Tibial artery (tissue), 4 donors: Measurements from ENCODE around the gene RAB11FIP2.
A peak's percentile ranks its signal among the peaks of the same experiment; 100 is the strongest.

Source experiments
- DNase-seq, 2 donors: peaks; one replicate each; pipeline ENCODE4 v3.0.0-alpha.2; 2019
- H3K27ac ChIP-seq, 2 donors: fragments of 200-600 bp; sonication (generic) in 1 of 2; 1 replicate in 1 of 2; 2 replicates in 1 of 2; pipeline ENCODE4 v1.5.1; 2018 to 2019; ENCODE audit warnings: mild to moderate bottlenecking in 1 of 2
- H3K27me3 ChIP-seq, 2 donors: fragments of 200-600 bp; sonication (generic) in 1 of 2; one replicate each; pipeline versions ENCODE4 v1.5.1 to v1.6.0; 2016 to 2019
- H3K36me3 ChIP-seq, 3 donors: fragments of 200-600 bp; sonication (generic) in 2 of 3; one replicate each; pipeline ENCODE4 v1.5.1; 2016 to 2019; ENCODE audit warnings: mild to moderate bottlenecking in 2 of 3
- H3K4me1 ChIP-seq, 4 donors: fragments of 200-600 bp; sonication (generic) in 2 of 4; 1 replicate in 3 of 4; 2 replicates in 1 of 4; pipeline ENCODE4 v1.5.1; 2016 to 2019
- H3K4me3 ChIP-seq, 2 donors: fragments of 200-600 bp; sonication (generic) in 1 of 2; 1 replicate in 1 of 2; 2 replicates in 1 of 2; pipeline ENCODE4 v1.5.1; 2018 to 2019; ENCODE audit warnings: mild to moderate bottlenecking in 2 of 2
- H3K9me3 ChIP-seq, 3 donors: fragments of 200-600 bp; sonication (generic) in 1 of 3; one replicate each; pipeline ENCODE4 v1.5.1; 2016 to 2019
- CTCF ChIP-seq, 2 experiments: fragments of 200-600 bp in 1 of 2; fragments of 450-650 bp in 1 of 2; IDR thresholded peaks; one replicate each; pipeline ENCODE4 v1.5.1; 2017 to 2019; ENCODE audit warnings: antibody characterized with exemption in 2 of 2, mild to moderate bottlenecking in 1 of 2, moderate library complexity in 1 of 2
- intact Hi-C: fragments of 100-400 bp; cut with DNase I; formaldehyde crosslinking; loops from one replicate; pipeline ENCODE4 v1.15.0; 2023; ENCODE audit warnings: low total_unique reads

The RAB11FIP2 gene

GRCh38 chr10:118042827-118043242 is 3.9 kb downstream of the RAB11FIP2 start:
- H3K4me1 ChIP-seq = peaks cover 0 to 77% (median 26%) of the 10 kb centered on the region in 4 donors
- H3K9me3 ChIP-seq = no peaks in the 10 kb centered on the region
- intact Hi-C loops = no loop called here
- TF ChIP-seq CTCF (IDR thresholded peaks at IDR 0.05) = no peak
- DNase-seq = no peak
- peak overlapping the region in 1 of 2 donors; percentile 97 for H3K27ac ChIP-seq
- H3K27me3 ChIP-seq = no peaks in the 10 kb centered on the region
- no peak overlapping the region for H3K4me3 ChIP-seq
- no peaks in the 10 kb centered on the region for H3K36me3 ChIP-seq

GRCh38 chr10:118042336-118042735 is 4.4 kb downstream of the RAB11FIP2 start:
- DNase-seq = no peak
- intact Hi-C loops = no loop called here
- Histone ChIP-seq H3K4me3 (no peak overlapping the region), H3K4me1 (peaks cover 0 to 80% (median 24%) of the 10 kb centered on the region in 4 donors), H3K27ac (no peak overlapping the region), H3K9me3 (no peaks in the 10 kb centered on the region), H3K36me3 (no peaks in the 10 kb centered on the region), H3K27me3 (no peaks in the 10 kb centered on the region)
- TF ChIP-seq CTCF (IDR thresholded peaks at IDR 0.05) = no peak

DNA sequence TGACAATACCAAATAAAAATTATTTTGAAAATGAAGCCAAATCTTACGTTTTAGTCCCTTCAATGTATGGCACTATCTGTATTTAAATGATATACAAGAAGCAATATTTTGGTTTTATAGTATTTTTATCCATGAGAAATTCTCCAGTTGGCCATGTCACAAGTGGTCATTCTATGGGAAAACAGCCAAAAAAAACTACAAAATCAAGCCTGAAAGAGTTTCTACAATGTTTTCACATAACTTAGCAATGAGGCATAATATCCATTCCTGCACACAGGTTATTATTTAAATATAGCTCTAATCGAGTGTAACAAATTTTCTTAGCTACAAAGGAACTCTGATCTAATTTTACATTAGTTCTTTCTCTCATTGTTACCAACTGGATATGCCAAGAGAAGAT is 5.4 kb downstream of the RAB11FIP2 start:
- Histone ChIP-seq H3K9me3 (no peaks in the 10 kb centered on the region), H3K27me3 (no peaks in the 10 kb centered on the region), H3K4me3 (no peak overlapping the region), H3K4me1 (peaks cover 0 to 87% (median 24%) of the 10 kb centered on the region in 4 donors), H3K36me3 (no peaks in the 10 kb centered on the region), H3K27ac (peak overlapping the region in 1 of 2 donors; percentile 50)
- DNase-seq = no peak
- TF ChIP-seq CTCF (IDR thresholded peaks at IDR 0.05) = no peak
- intact Hi-C loops = no loop called here

DNA sequence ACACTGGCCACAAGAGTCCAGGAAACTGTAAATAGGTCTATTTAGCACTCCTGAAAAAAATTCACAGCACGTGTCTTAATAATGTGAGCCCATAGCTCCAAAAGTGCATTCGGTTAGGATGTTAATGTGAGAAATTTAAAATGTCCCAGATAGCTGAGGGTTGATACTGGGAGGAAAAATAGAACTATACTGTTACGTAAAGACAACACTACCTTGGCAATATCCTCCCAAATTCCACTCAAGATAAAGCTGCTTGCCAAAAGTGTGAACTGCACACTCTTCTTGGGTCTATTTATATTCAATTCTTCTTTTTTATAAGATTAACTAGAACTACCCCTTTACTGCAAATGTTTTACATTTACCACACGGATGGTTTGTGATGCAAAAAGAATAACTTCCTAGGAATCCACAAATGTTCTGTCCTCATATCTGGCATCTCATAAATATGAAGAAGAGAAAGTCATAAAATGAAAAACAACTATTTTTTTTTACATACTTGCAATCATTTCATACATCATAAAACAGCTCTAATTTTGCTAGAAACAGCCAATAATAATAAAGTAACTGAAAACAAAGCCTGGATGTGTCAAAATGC is 10.4 kb downstream of the RAB11FIP2 start:
- DNase-seq = no peak
- H3K36me3 ChIP-seq = peaks cover 0 to 12% (median 10%) of the 10 kb centered on the region in 3 donors
- H3K27ac ChIP-seq = no peak overlapping the region
- no peak overlapping the region for H3K4me3 ChIP-seq
- no peaks in the 10 kb centered on the region for H3K9me3 ChIP-seq
- peaks cover 0 to 77% (median 11%) of the 10 kb centered on the region in 4 donors for H3K4me1 ChIP-seq
- intact Hi-C loops = no loop called here
- TF ChIP-seq CTCF (IDR thresholded peaks at IDR 0.05) = no peak
- H3K27me3 ChIP-seq = no peaks in the 10 kb centered on the region

- no peak overlapping the region for H3K27ac ChIP-seq
- peaks cover 0 to 12% (median 10%) of the 10 kb centered on the region in 3 donors for H3K36me3 ChIP-seq
- intact Hi-C loops = no loop called here
- no peak for DNase-seq
- no peaks in the 10 kb centered on the region for H3K9me3 ChIP-seq
- TF ChIP-seq CTCF (IDR thresholded peaks at IDR 0.05) = no peak
- no peak overlapping the region for H3K4me3 ChIP-seq
- H3K27me3 ChIP-seq = no peaks in the 10 kb centered on the region
- peaks cover 0 to 76% (median 11%) of the 10 kb centered on the region in 4 donors for H3K4me1 ChIP-seq
These were observed 11.3 kb downstream of the RAB11FIP2 start for GRCh38 chr10:118035354-118036005.
